A673 (cell line): ENCODE data around the gene KMT2C.
"Not testable (repeated sequence)": the region's sequence is repeated elsewhere in the genome, so short reads cannot be mapped to it uniquely, and the experiment has no call there.

Experiments used
- CTCF ChIP-seq: fragments of 300-800, 200-600 bp; sonication (generic); conservative IDR thresholded peaks from 2 replicates; pipeline ENCODE4 v1.5.1; 2017; ENCODE audit warnings: low read depth, mild to moderate bottlenecking, antibody characterized with exemption, low read length, moderate library complexity, mixed read lengths
- EZH2 ChIP-seq: fragments of 200-600 bp; sonication (generic); IDR thresholded peaks from 2 replicates; pipeline ENCODE4 v1.6.1; 2017; ENCODE audit warnings: borderline replicate concordance, low read depth, mild to moderate bottlenecking, mixed read lengths, antibody characterized with exemption, low read length; ENCODE audit not compliant: poor library complexity, severe bottlenecking

GRCh38 chr7:152441168-152441567, 5.4 kb upstream of the KMT2C start:
- TF ChIP-seq CTCF, EZH2: not testable (repeated sequence)
